Measurements from ENCODE around the gene RFPL2. TPM values are rescaled to one million over a fixed set of nuclear protein-coding genes. Genes with fewer than 3 reads are reported as not detected.

RFPL2 gene
- polyA plus RNA-seq, 3 donors: 0.36 to 1.3 (median 0.94) TPM

DNA sequence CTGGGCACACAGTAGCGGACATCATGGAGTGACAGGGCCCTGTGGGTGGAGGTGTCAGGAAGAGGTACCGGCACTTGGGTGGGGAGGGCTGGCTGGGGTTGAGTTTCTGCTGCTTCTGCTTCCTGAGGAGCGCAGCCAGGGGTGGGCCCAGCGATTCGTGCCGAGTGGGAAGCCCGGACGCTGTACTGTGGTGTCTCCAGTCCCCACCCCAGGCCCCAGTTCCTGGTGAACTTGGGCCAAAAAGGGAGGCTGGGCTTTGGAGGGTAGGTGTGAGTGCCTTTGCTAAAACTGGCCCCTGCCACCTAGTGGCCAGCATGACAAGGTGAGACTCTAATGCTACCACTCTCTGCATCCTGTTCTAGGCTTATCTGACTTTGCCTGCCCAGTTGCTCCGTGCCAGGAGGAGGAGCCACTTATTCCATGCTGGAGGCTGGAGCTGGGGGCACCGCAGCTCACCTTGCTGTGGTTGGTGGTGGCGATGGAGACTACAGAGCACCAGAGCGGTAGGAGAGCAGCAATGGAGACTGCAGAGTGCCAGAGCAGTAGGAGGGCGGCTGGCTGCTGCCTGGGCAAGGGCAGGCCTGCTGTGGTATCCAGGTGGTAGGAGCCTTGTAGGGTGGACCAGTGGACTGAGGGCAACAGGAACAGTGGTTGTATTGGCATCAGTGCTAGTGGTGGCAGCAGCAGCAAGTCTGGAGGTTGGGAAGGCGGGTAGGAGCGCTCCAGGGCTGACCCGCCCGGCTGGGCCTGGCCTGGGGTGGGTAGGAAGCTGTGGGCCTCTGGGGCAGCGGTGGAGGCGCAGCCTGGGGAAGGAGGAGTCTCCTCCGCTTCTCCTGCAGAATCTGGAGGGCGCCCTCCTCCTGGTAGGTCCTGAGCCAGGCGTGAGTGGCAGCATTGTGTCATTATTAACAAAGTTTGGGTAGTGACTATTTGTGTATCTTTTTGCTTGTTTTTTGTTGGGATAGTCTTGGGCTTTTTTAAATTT is 2.2 kb upstream of the RFPL2 start:
- H3K9me3 ChIP-seq (replicated peaks in 1 of 2; ENCODE audit: control insufficient read depth in 1 of 2, insufficient read depth in 1 of 2, low read length in 2 of 2): no peaks in the 10 kb centered on the region
- intact Hi-C loops (cut with micrococcal nuclease): no loop called here
- H3K27me3 ChIP-seq (ENCODE audit: control insufficient read depth in 2 of 2, insufficient read depth in 2 of 2, low read length in 2 of 2): peaks cover 0 to 19% of the 10 kb centered on the region in 2 donors
- no peaks in the 10 kb centered on the region for H3K36me3 ChIP-seq (replicated peaks in 1 of 2; ENCODE audit: control insufficient read depth in 1 of 2, insufficient read depth in 2 of 2, low read length in 2 of 2)
- no peak overlapping the region for H3K27ac ChIP-seq (ENCODE audit: low read depth in 1 of 2, low read length in 2 of 2)
- Mint-ChIP-seq H3K36me3 (peaks cover 0 to 5% of the 10 kb centered on the region in 2 donors), H3K4me3 (peak overlapping the region; percentile 52 to 67), H3K27me3 (ENCODE audit: low read depth in 3 of 3) (peaks cover 20 to 36% (median 36%) of the 10 kb centered on the region in 3 donors), H3K9me3 (peaks cover 0 to 10% (median 2%) of the 10 kb centered on the region in 7 donors), H3K27ac (peak overlapping the region in 2 of 7 donors; percentile 43 to 77), H3K4me1 (peaks cover 60% of the 10 kb centered on the region)
- H3K79me2 ChIP-seq (ENCODE audit: insufficient read depth, low read length): no peaks in the 10 kb centered on the region
- no peaks in the 10 kb centered on the region for H4K20me1 ChIP-seq (ENCODE audit: insufficient read depth, low read length)
- WGBS (ENCODE audit: insufficient coverage): 46% methylated on average over 20 of the region's 22 CpGs
- H3K4me2 ChIP-seq (replicated peaks; ENCODE audit: extremely low read depth, low read length, poor library complexity, severe bottlenecking): peak overlapping the region; percentile 46
- TF ChIP-seq, protein P1, sequence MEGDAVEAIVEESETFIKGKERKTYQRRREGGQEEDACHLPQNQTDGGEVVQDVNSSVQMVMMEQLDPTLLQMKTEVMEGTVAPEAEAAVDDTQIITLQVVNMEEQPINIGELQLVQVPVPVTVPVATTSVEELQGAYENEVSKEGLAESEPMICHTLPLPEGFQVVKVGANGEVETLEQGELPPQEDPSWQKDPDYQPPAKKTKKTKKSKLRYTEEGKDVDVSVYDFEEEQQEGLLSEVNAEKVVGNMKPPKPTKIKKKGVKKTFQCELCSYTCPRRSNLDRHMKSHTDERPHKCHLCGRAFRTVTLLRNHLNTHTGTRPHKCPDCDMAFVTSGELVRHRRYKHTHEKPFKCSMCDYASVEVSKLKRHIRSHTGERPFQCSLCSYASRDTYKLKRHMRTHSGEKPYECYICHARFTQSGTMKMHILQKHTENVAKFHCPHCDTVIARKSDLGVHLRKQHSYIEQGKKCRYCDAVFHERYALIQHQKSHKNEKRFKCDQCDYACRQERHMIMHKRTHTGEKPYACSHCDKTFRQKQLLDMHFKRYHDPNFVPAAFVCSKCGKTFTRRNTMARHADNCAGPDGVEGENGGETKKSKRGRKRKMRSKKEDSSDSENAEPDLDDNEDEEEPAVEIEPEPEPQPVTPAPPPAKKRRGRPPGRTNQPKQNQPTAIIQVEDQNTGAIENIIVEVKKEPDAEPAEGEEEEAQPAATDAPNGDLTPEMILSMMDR (IDR thresholded peaks at IDR 0.05): peak; percentile 80
- peak overlapping the region in 1 of 3 experiments; percentile 19 for H3K4me3 ChIP-seq (replicated peaks in 1 of 3; ENCODE audit: low read depth in 2 of 3, low read length in 3 of 3)
- H3K9ac ChIP-seq (ENCODE audit: insufficient read depth, low read length, poor library complexity, severe bottlenecking): no peak overlapping the region
- peaks cover 37 to 62% of the 10 kb centered on the region in 2 donors for H3K4me1 ChIP-seq (ENCODE audit: control insufficient read depth in 1 of 2, insufficient read depth in 2 of 2, low read length in 2 of 2)
- DNase-seq: peak; percentile 36 to 50 (median 49)
- H2AFZ ChIP-seq (ENCODE audit: insufficient read depth, low read depth, low read length, poor library complexity, severe bottlenecking): peak overlapping the region; percentile 56

- Histone ChIP-seq H2AFZ (ENCODE audit: insufficient read depth, low read depth, low read length, poor library complexity, severe bottlenecking) (peak overlapping the region; percentile 56), H3K36me3 (replicated peaks in 1 of 2; ENCODE audit: control insufficient read depth in 1 of 2, insufficient read depth in 2 of 2, low read length in 2 of 2) (no peaks in the 10 kb centered on the region), H3K27me3 (ENCODE audit: control insufficient read depth in 2 of 2, insufficient read depth in 2 of 2, low read length in 2 of 2) (peaks cover 0 to 22% of the 10 kb centered on the region in 2 donors), H3K79me2 (ENCODE audit: insufficient read depth, low read length) (no peaks in the 10 kb centered on the region), H3K9ac (ENCODE audit: insufficient read depth, low read length, poor library complexity, severe bottlenecking) (no peak overlapping the region), H3K27ac (ENCODE audit: low read depth in 1 of 2, low read length in 2 of 2) (no peak overlapping the region), H3K4me2 (replicated peaks; ENCODE audit: extremely low read depth, low read length, poor library complexity, severe bottlenecking) (peak overlapping the region; percentile 46), H3K4me1 (ENCODE audit: control insufficient read depth in 1 of 2, insufficient read depth in 2 of 2, low read length in 2 of 2) (peaks cover 30 to 54% of the 10 kb centered on the region in 2 donors), H3K9me3 (replicated peaks in 1 of 2; ENCODE audit: control insufficient read depth in 1 of 2, insufficient read depth in 1 of 2, low read length in 2 of 2) (no peaks in the 10 kb centered on the region), H4K20me1 (ENCODE audit: insufficient read depth, low read length) (no peaks in the 10 kb centered on the region), H3K4me3 (replicated peaks in 1 of 3; ENCODE audit: low read depth in 2 of 3, low read length in 3 of 3) (peak overlapping the region in 1 of 3 experiments; percentile 19)
- peaks cover 0 to 5% of the 10 kb centered on the region in 2 donors for H3K36me3 Mint-ChIP-seq
- H3K4me3 Mint-ChIP-seq: peak overlapping the region; percentile 52 to 67
- H3K27ac Mint-ChIP-seq: no peak overlapping the region
- H3K9me3 Mint-ChIP-seq: peaks cover 0 to 8% (median 2%) of the 10 kb centered on the region in 7 donors
- intact Hi-C loops (cut with micrococcal nuclease): no loop called here
- TF ChIP-seq, protein P1 (IDR thresholded peaks at IDR 0.05): no peak
- H3K4me1 Mint-ChIP-seq: peaks cover 55% of the 10 kb centered on the region
- 79% methylated on average over 25 of the region's 30 CpGs for WGBS (ENCODE audit: insufficient coverage)
- peaks cover 23 to 44% (median 40%) of the 10 kb centered on the region in 3 donors for H3K27me3 Mint-ChIP-seq (ENCODE audit: low read depth in 3 of 3)
- no peak for DNase-seq
These were observed 1.3 kb upstream of the RFPL2 start for GRCh38 chr22:32205974-32206773.

All from CD14-positive monocyte (primary cell).